Measurements from ENCODE around the gene CDH4.

Gene CDH4

GRCh38 chr20:61627791-61628415 is 375.8 kb downstream of the CDH4 start:
- H3K4me3 ChIP-seq (ENCODE audit: low read length in 2 of 2), result no peak overlapping the region

DNA sequence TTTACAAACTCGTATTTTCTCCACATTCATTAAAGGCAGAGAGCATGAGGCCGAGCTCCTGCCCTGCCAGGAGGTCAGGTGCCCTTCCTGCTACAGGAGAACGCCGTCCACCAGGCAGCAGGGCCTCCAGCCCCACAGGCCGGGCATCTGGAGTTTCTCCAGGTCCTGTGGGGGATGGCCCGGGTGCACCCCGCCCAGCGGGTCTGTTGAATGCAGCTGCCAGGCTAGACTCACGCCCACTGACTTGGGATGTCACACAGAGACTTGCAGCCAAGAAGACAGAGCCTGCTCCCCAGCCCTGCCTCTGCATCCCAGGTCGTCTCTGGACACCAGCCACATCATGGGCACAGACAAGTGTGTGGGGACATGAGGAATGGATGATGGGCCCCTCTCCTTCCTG is 376.4 kb downstream of the CDH4 start:
- H3K9ac ChIP-seq (ENCODE audit: low read depth in 1 of 2, low read length in 2 of 2), result no peak overlapping the region
- no peaks in the 10 kb centered on the region for H3K9me3 ChIP-seq (ENCODE audit: control insufficient read depth in 2 of 2, low read length in 2 of 2)
- no peaks in the 10 kb centered on the region for H3K36me3 ChIP-seq (ENCODE audit: control insufficient read depth in 2 of 2, insufficient read depth in 2 of 2, low read length in 2 of 2)
- H3K27me3 ChIP-seq (ENCODE audit: control insufficient read depth in 2 of 2, insufficient read depth in 2 of 2, low read length in 2 of 2), result no peaks in the 10 kb centered on the region
- H3K4me3 ChIP-seq (ENCODE audit: low read length in 2 of 2), result no peak overlapping the region
- no peak overlapping the region for H3K27ac ChIP-seq (ENCODE audit: low read depth in 2 of 2, low read length in 2 of 2)
- H3K4me1 ChIP-seq (ENCODE audit: control insufficient read depth in 2 of 2, insufficient read depth in 2 of 2, low read length in 2 of 2), result no peaks in the 10 kb centered on the region

More at GRCh38 chr20:61627791-61628415, 375.8 kb downstream of the CDH4 start:
- H3K27me3 ChIP-seq (ENCODE audit: control insufficient read depth in 2 of 2, insufficient read depth in 2 of 2, low read length in 2 of 2), result no peaks in the 10 kb centered on the region
- H3K27ac ChIP-seq (ENCODE audit: low read depth in 2 of 2, low read length in 2 of 2), result no peak overlapping the region
- no peaks in the 10 kb centered on the region for H3K9me3 ChIP-seq (ENCODE audit: control insufficient read depth in 2 of 2, low read length in 2 of 2)
- no peaks in the 10 kb centered on the region for H3K4me1 ChIP-seq (ENCODE audit: control insufficient read depth in 2 of 2, insufficient read depth in 2 of 2, low read length in 2 of 2)
- no peaks in the 10 kb centered on the region for H3K36me3 ChIP-seq (ENCODE audit: control insufficient read depth in 2 of 2, insufficient read depth in 2 of 2, low read length in 2 of 2)
- no peak overlapping the region for H3K9ac ChIP-seq (ENCODE audit: low read depth in 1 of 2, low read length in 2 of 2)

DNA sequence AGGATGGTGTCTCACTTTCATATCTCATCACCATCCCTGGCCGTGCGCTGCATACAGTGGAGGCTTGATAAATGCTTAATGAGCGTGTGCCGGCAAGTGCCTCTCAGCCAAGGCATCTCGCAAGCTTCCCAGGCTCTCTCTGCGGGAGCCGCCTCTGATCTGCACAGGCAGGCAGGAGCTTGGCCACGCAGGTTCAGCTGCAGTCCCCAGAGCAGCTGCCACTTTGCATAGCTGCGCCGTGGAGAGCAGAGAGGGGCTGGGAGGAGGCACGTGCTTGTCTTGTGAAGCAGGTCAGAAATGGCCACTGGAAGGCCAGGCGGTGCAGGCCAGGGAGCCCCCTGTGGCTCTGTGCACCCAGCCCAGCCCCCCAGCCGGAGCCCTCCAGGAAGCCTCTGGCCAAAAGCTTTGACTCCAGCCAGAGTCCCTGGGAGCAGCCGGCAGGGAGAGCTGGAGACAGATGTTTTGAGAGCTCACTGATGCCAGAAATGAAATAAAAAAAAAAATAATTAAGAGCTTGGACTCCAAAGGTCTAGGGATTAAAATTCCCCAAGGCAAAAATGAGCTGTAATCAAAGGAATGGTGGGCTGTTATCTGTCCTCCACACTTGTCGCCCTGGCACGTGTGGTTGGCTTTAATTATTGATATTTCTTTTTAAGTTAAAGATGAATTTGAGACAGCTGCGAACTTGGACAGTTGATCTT is 377.0 kb downstream of the CDH4 start:
- Histone ChIP-seq H3K27ac (ENCODE audit: low read depth in 2 of 2, low read length in 2 of 2) (no peak overlapping the region), H3K9ac (ENCODE audit: low read depth in 1 of 2, low read length in 2 of 2) (no peak overlapping the region), H3K4me3 (ENCODE audit: low read length in 2 of 2) (no peak overlapping the region)

DNA sequence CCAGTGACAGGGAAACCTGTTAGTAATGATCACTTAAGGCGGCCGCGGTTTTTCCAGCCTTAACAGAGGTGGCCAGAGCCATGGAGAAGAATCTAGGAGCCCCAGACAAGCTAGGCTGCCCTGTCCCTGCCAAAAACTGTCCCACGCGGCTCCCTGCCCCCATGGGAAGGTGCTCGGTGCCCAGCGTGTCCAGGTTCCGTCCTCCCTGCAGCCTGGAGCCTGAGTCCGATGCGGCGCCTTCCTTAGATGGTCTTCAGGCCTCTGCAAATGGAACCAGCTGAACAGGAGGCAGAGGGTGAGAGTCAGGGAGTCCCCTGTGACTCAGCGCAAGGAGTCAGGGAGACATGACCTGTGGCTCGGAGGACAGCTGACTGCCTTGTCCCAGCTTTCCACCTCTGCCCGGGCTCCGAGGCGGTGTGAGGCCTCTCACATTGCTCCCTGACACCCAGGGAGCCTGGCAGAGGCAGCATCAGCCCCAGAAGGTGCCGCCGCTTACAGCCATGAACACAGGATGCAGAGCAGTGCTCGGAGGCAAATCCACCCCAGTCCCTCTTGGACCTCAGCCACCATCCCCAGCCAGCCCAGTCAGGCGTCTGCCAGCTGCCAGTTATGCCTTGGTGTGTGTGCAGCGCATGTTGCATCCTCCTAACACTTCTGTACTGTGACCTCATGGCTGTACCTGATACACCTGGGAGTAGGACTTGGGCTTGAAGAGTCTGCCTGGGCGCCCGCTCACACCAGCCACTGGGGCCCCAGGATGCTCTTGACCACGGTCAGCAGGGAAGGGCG is 377.7 kb downstream of the CDH4 start:
- H3K4me1 ChIP-seq (ENCODE audit: control insufficient read depth in 2 of 2, insufficient read depth in 2 of 2, low read length in 2 of 2), result no peaks in the 10 kb centered on the region
- no peaks in the 10 kb centered on the region for H3K27me3 ChIP-seq (ENCODE audit: control insufficient read depth in 2 of 2, insufficient read depth in 2 of 2, low read length in 2 of 2)
- no peak overlapping the region for H3K27ac ChIP-seq (ENCODE audit: low read depth in 2 of 2, low read length in 2 of 2)
- H3K4me3 ChIP-seq (ENCODE audit: low read length in 2 of 2), result no peak overlapping the region
- no peaks in the 10 kb centered on the region for H3K36me3 ChIP-seq (ENCODE audit: control insufficient read depth in 2 of 2, insufficient read depth in 2 of 2, low read length in 2 of 2)
- no peaks in the 10 kb centered on the region for H3K9me3 ChIP-seq (ENCODE audit: control insufficient read depth in 2 of 2, low read length in 2 of 2)
- no peak overlapping the region for H3K9ac ChIP-seq (ENCODE audit: low read depth in 1 of 2, low read length in 2 of 2)

More for the DNA sequence above, 377.0 kb downstream of the CDH4 start:
- H3K9me3 ChIP-seq (ENCODE audit: control insufficient read depth in 2 of 2, low read length in 2 of 2), result no peaks in the 10 kb centered on the region
- no peaks in the 10 kb centered on the region for H3K4me1 ChIP-seq (ENCODE audit: control insufficient read depth in 2 of 2, insufficient read depth in 2 of 2, low read length in 2 of 2)
- no peaks in the 10 kb centered on the region for H3K36me3 ChIP-seq (ENCODE audit: control insufficient read depth in 2 of 2, insufficient read depth in 2 of 2, low read length in 2 of 2)
- H3K27me3 ChIP-seq (ENCODE audit: control insufficient read depth in 2 of 2, insufficient read depth in 2 of 2, low read length in 2 of 2), result no peaks in the 10 kb centered on the region

DNA sequence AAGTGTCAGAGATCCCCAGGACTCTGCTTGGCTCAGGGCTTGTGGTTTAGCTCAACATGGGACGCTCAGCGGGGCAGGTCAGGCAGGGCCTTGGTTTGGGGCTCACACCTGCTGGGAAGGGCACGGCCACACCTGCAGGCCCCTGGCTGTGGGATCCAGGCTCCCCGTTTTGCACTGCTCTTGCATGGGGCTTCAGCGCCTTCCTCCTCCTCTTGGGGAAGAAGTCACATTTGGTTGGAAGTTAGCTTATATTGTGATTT is 378.3 kb downstream of the CDH4 start:
- no peaks in the 10 kb centered on the region for H3K27me3 ChIP-seq (ENCODE audit: control insufficient read depth in 2 of 2, insufficient read depth in 2 of 2, low read length in 2 of 2)
- no peaks in the 10 kb centered on the region for H3K4me1 ChIP-seq (ENCODE audit: control insufficient read depth in 2 of 2, insufficient read depth in 2 of 2, low read length in 2 of 2)
- H3K9me3 ChIP-seq (ENCODE audit: control insufficient read depth in 2 of 2, low read length in 2 of 2), result no peaks in the 10 kb centered on the region
- H3K27ac ChIP-seq (ENCODE audit: low read depth in 2 of 2, low read length in 2 of 2), result no peak overlapping the region
- H3K9ac ChIP-seq (ENCODE audit: low read depth in 1 of 2, low read length in 2 of 2), result no peak overlapping the region
- no peak overlapping the region for H3K4me3 ChIP-seq (ENCODE audit: low read length in 2 of 2)
- no peaks in the 10 kb centered on the region for H3K36me3 ChIP-seq (ENCODE audit: control insufficient read depth in 2 of 2, insufficient read depth in 2 of 2, low read length in 2 of 2)

GRCh38 chr20:61630816-61631215 is 378.8 kb downstream of the CDH4 start:
- Histone ChIP-seq H3K9ac (ENCODE audit: low read depth in 1 of 2, low read length in 2 of 2) (no peak overlapping the region), H3K9me3 (ENCODE audit: control insufficient read depth in 2 of 2, low read length in 2 of 2) (no peaks in the 10 kb centered on the region), H3K4me3 (ENCODE audit: low read length in 2 of 2) (no peak overlapping the region), H3K36me3 (ENCODE audit: control insufficient read depth in 2 of 2, insufficient read depth in 2 of 2, low read length in 2 of 2) (no peaks in the 10 kb centered on the region), H3K27me3 (ENCODE audit: control insufficient read depth in 2 of 2, insufficient read depth in 2 of 2, low read length in 2 of 2) (no peaks in the 10 kb centered on the region), H3K27ac (ENCODE audit: low read depth in 2 of 2, low read length in 2 of 2) (no peak overlapping the region), H3K4me1 (ENCODE audit: control insufficient read depth in 2 of 2, insufficient read depth in 2 of 2, low read length in 2 of 2) (no peaks in the 10 kb centered on the region)

DNA sequence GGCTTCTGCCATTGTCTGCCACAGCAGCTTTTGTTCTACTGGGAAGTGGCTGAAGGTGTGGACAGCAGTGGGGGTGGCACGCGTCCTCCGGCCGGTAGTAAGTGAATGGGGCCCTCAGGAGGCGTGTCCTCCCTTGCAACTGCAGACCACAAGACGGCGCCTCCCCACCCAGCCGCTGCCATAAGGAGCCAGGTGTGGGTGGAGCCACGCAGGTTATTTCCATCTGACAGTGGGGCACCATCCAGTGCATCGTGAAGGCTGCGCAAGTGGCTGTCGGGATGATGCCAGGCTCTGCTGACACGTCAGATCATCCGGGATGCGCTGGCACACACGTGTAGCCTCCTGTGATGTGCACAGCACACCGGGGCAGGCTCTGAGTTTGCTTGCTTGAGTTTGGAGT is 379.7 kb downstream of the CDH4 start:
- no peak overlapping the region for H3K27ac ChIP-seq (ENCODE audit: low read depth in 2 of 2, low read length in 2 of 2)
- no peaks in the 10 kb centered on the region for H3K36me3 ChIP-seq (ENCODE audit: control insufficient read depth in 2 of 2, insufficient read depth in 2 of 2, low read length in 2 of 2)
- H3K27me3 ChIP-seq (ENCODE audit: control insufficient read depth in 2 of 2, insufficient read depth in 2 of 2, low read length in 2 of 2), result no peaks in the 10 kb centered on the region
- no peaks in the 10 kb centered on the region for H3K9me3 ChIP-seq (ENCODE audit: control insufficient read depth in 2 of 2, low read length in 2 of 2)
- no peaks in the 10 kb centered on the region for H3K4me1 ChIP-seq (ENCODE audit: control insufficient read depth in 2 of 2, insufficient read depth in 2 of 2, low read length in 2 of 2)
- no peak overlapping the region for H3K4me3 ChIP-seq (ENCODE audit: low read length in 2 of 2)
- no peak overlapping the region for H3K9ac ChIP-seq (ENCODE audit: low read depth in 1 of 2, low read length in 2 of 2)

GRCh38 chr20:61633004-61633403 is 380.9 kb downstream of the CDH4 start:
- H3K27me3 ChIP-seq (ENCODE audit: control insufficient read depth in 2 of 2, insufficient read depth in 2 of 2, low read length in 2 of 2), result no peaks in the 10 kb centered on the region
- H3K4me1 ChIP-seq (ENCODE audit: control insufficient read depth in 2 of 2, insufficient read depth in 2 of 2, low read length in 2 of 2), result no peaks in the 10 kb centered on the region
- no peaks in the 10 kb centered on the region for H3K9me3 ChIP-seq (ENCODE audit: control insufficient read depth in 2 of 2, low read length in 2 of 2)
- H3K36me3 ChIP-seq (ENCODE audit: control insufficient read depth in 2 of 2, insufficient read depth in 2 of 2, low read length in 2 of 2), result no peaks in the 10 kb centered on the region
- H3K9ac ChIP-seq (ENCODE audit: low read depth in 1 of 2, low read length in 2 of 2), result no peak overlapping the region
- H3K27ac ChIP-seq (ENCODE audit: low read depth in 2 of 2, low read length in 2 of 2), result no peak overlapping the region
- H3K4me3 ChIP-seq (ENCODE audit: low read length in 2 of 2), result no peak overlapping the region

DNA sequence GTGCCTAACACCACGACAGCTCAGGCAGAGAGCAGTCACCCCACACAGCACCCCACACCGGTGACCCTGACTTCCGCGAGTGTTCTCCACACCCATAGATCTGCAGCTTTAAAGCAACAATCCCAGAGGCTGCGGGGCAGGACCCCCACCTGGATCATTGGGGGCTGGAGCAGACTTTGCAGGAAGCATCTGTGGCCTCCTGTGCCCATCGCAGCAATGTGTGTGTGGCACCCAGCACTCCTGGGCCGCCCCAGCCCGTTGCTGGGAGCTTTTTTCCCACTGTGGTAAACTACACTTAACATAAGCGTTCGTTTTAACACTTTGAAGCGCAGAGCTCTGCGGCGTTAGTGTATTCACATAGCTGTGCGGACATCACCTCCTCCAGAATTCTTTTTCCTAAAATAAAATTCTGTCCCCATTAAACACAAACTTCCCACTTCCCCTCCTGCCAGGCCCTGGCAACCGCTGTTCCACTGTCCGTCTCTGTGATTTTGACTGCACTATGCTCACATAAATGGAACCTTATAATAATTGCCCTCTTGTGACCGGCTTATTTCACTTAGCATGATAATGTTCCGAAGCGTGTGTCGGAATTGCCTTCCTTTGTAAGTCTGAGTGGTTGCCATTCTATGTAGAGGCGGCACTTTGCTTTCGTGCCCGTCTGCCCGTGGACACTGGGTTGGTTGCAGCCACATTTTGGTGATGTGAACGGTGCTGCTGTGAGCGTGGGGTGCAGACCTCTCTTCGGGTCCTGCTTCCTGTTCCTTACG is 382.5 kb downstream of the CDH4 start:
- Histone ChIP-seq H3K9me3 (ENCODE audit: control insufficient read depth in 2 of 2, low read length in 2 of 2) (no peaks in the 10 kb centered on the region), H3K27me3 (ENCODE audit: control insufficient read depth in 2 of 2, insufficient read depth in 2 of 2, low read length in 2 of 2) (no peaks in the 10 kb centered on the region), H3K36me3 (ENCODE audit: control insufficient read depth in 2 of 2, insufficient read depth in 2 of 2, low read length in 2 of 2) (no peaks in the 10 kb centered on the region), H3K4me1 (ENCODE audit: control insufficient read depth in 2 of 2, insufficient read depth in 2 of 2, low read length in 2 of 2) (no peaks in the 10 kb centered on the region), H3K9ac (ENCODE audit: low read depth in 1 of 2, low read length in 2 of 2) (no peak overlapping the region), H3K27ac (ENCODE audit: low read depth in 2 of 2, low read length in 2 of 2) (no peak overlapping the region), H3K4me3 (ENCODE audit: low read length in 2 of 2) (no peak overlapping the region)

All from mucosa of rectum (tissue), 2 donors.